Mucosa of descending colon (tissue), 3 donors: ENCODE measurements around the gene ZMPSTE24. TPM values are rescaled to one million over a fixed set of nuclear protein-coding genes. Genes with fewer than 3 reads are reported as not detected.
"Not testable (repeated sequence)": the region's sequence is repeated elsewhere in the genome, so short reads cannot be mapped to it uniquely, and the experiment has no call there.

Source experiments
- ATAC-seq: fragments of 200-7000 bp; cut with Tn5 transposase; one replicate; pipeline ENCODE4 v1.9.1; 2020; ENCODE audit warnings: mild to moderate bottlenecking, moderate library complexity
- DNase-seq, 3 donors: peaks; one replicate each; pipeline ENCODE4 v3.0.0-alpha.2; 2020
- H3K36me3 ChIP-seq: fragments of 200-600 bp; one replicate; pipeline ENCODE4 v1.8.0; 2021; ENCODE audit warnings: low read depth, mild to moderate bottlenecking
- H3K4me1 ChIP-seq: fragments of 200-600 bp; one replicate; pipeline ENCODE4 v1.8.0; 2021; ENCODE audit warnings: low read depth, mild to moderate bottlenecking
- H3K4me3 ChIP-seq: fragments of 200-600 bp; one replicate; pipeline ENCODE4 v1.8.0; 2021; ENCODE audit warnings: mild to moderate bottlenecking
- H3K9me3 ChIP-seq: fragments of 200-600 bp; one replicate; pipeline ENCODE4 v1.8.0; 2021; ENCODE audit warnings: mild to moderate bottlenecking
- intact Hi-C, 2 donors: fragments of 100-400 bp; cut with DNase I in 1 of 2; cut with micrococcal nuclease in 1 of 2; formaldehyde crosslinking; loops; one replicate each; pipeline versions ENCODE4 v1.11.0 to v1.11.1; 2022; cut with DNase I, micrococcal nuclease
- total RNA-seq, 3 donors: library from RNA; stranded (reverse); fragmentation: NEBNext Ultra II Directional in 2 of 3; extraction: Animal tissue kit (Norgen Biotek cat#: 25700) in 2 of 3; gene quantifications; one replicate each; pipeline versions ENCODE4 v1.2.1 to v1.2.4, GENCODE V29; 2021 to 2023
- TF ChIP-seq, protein P1 (sequence below): fragments of 200-600 bp; IDR thresholded peaks from one replicate; pipeline ENCODE4 v1.8.0; 2022; ENCODE audit warnings: antibody characterized with exemption, mild to moderate bottlenecking
- donor health status: DM: no; HTN: no; CAD: no; lungs with moderate emphysema.
- donor health status: DM: no; HTN: no; CAD: no.
- donor health status: DM: no; HTN: yes; CAD: no.

ZMPSTE24 gene
- total RNA-seq, 3 donors from 2014 or later = 46.0 to 51.9 (median 47.0) TPM

DNA sequence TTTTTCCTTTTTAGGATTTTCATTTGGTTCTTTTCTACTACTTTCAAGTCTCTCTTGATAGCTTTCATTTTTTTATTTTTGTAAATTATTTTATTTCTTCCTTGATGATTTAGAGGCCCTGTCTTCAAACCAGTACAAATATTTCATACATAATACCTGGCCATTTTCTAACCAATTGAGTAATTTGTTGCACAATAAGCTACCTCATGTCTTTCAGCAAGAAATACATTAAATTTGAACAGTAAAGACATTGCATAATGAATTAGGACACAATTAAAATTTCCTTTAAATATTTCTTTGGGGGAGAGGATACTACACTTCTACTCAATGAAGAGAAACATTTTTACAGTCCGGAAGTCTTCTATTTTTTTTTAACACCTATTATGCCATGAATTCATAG is 74.7 kb downstream of the ZMPSTE24 start:
- H3K4me1 ChIP-seq = no peaks in the 10 kb centered on the region
- H3K9me3 ChIP-seq = peaks cover 4% of the 10 kb centered on the region
- H3K36me3 ChIP-seq = no peaks in the 10 kb centered on the region

DNA sequence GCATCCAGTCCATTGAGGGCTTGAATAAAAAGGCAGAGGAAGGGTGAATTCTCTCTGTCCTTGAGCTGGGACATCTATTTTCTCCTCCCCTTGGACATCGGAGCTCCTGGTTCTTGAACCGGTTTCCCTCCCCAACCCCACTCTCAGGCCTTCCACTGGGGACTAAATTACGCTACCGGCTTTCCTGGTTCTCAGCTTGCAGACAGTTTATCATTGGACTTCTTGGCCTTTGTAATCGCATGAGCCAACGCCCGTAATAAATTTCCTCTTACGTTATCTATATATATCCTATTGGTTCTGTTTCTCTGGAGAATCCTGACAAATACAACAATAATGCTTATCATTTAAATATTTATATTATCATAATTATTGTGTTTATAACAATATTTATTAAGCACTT is 79.4 kb downstream of the ZMPSTE24 start:
- Histone ChIP-seq H3K9me3 (no peaks in the 10 kb centered on the region), H3K4me1 (no peaks in the 10 kb centered on the region), H3K4me3 (no peak overlapping the region), H3K36me3 (no peaks in the 10 kb centered on the region)
- intact Hi-C loops = loop anchor here in 1 of 2 donors (10.0 kb wide), 1 partner anchor 193 kb away; no protein-coding TSS in a partner anchor
- ATAC-seq = peak; percentile 71
- TF ChIP-seq, protein P1, sequence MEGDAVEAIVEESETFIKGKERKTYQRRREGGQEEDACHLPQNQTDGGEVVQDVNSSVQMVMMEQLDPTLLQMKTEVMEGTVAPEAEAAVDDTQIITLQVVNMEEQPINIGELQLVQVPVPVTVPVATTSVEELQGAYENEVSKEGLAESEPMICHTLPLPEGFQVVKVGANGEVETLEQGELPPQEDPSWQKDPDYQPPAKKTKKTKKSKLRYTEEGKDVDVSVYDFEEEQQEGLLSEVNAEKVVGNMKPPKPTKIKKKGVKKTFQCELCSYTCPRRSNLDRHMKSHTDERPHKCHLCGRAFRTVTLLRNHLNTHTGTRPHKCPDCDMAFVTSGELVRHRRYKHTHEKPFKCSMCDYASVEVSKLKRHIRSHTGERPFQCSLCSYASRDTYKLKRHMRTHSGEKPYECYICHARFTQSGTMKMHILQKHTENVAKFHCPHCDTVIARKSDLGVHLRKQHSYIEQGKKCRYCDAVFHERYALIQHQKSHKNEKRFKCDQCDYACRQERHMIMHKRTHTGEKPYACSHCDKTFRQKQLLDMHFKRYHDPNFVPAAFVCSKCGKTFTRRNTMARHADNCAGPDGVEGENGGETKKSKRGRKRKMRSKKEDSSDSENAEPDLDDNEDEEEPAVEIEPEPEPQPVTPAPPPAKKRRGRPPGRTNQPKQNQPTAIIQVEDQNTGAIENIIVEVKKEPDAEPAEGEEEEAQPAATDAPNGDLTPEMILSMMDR = no peak
- no peak for DNase-seq

More for the DNA sequence above, 74.7 kb downstream of the ZMPSTE24 start:
- ATAC-seq (no peak), DNase-seq (no peak)
- TF ChIP-seq, protein P1 = no peak
- no peak overlapping the region for H3K4me3 ChIP-seq
- intact Hi-C loops = loop anchor here in 1 of 2 donors (10.0 kb wide), 1 partner anchor 188 kb away; no protein-coding TSS in a partner anchor

DNA sequence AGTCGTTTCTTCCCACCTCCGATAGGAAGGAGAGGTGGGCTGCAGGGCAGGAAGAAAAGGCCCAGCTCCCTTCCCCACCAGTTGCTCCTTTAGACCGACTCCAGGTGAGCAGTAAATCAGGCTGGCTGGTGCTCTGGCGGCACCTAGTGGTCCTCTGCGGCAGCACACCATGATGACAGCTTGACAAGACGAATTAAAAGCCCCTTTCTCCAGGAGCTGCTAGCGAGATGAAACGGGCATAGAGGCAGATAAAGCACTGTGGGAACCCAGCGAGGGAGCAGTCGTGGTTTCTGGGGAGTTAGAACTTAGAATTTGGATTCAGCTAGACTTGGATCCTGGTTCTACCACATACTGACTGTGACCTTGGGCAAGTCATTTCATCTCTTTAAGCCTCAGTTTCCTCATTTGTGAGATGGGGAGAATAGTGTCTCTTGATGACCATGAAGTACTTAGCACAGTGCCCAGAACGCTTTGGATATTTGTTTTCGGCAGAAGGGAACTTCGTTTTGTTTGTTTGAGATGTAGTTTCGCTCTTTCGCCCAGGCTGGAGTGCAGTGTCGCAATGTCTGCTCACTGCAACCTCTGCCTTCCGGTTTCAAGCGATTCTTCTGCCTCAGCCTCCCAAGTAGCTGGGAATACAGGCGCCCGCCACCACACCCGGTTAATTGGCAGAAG is 80.8 kb downstream of the ZMPSTE24 start:
- Histone ChIP-seq H3K4me1 (no peaks in the 10 kb centered on the region), H3K4me3 (no peak overlapping the region), H3K9me3 (no peaks in the 10 kb centered on the region), H3K36me3 (no peaks in the 10 kb centered on the region)
- intact Hi-C loops = loop anchor here (2.0 to 10.0 kb wide), 2 partner anchors 186 to 194 kb away; no protein-coding TSS in a partner anchor
- peak; percentile 85 to 92 (median 92) for DNase-seq
- ATAC-seq = peak; percentile 95
- TF ChIP-seq, protein P1 = peak; percentile 97

DNA sequence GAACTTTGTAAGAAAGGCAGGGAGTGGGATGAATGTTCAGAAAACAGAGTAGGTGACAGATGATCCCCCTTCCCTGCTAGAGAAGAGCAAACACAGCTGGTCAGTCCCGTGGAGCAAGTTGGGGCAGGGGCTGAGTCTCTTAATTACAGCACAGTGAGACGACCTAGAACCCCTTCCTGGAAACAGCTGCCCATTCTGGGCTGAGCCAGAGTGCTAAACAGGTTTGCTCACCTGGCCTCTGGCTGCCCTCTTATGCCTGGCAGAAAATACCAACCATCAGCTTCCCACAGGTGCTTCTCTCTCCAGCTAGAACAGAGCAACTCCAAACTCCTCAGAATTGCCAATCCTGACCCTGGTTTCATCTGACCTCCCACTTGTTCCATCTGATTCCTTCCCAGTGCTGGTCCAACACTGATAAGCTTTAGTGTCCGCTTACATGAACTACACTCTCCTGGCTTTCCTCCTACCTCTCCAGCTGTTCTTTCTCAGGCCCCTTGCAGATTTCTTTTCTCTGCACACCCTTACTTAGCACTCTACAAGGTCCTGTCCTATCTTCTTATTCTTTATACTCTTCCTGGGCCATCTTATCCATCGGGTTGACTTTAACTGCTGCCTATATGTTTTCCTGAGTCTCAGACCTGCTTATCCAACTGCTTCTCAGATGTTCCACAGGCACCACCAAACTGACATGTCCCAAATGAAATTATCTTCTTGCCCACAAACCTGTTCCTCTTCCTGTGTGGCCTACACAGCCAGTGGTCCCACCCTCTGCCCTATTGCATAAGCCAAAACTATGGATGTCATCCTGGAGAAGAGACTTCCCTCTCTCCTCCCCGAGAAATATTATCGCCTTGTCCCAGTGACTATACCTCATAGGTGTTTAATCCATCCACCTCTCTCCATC is 81.6 kb downstream of the ZMPSTE24 start:
- Histone ChIP-seq H3K4me3 (no peak overlapping the region), H3K36me3 (no peaks in the 10 kb centered on the region), H3K4me1 (no peaks in the 10 kb centered on the region), H3K9me3 (no peaks in the 10 kb centered on the region)
- TF ChIP-seq, protein P1 = no peak
- ATAC-seq (no peak), DNase-seq (no peak)
- intact Hi-C loops = loop anchor here (2.0 to 10.0 kb wide), 2 partner anchors 187 to 195 kb away; no protein-coding TSS in a partner anchor

- no peak overlapping the region for H3K4me3 ChIP-seq
- no peak for DNase-seq
- no peaks in the 10 kb centered on the region for H3K4me1 ChIP-seq
- no peak for ATAC-seq
- no peaks in the 10 kb centered on the region for H3K36me3 ChIP-seq
- intact Hi-C loops = no loop called here
- H3K9me3 ChIP-seq = no peaks in the 10 kb centered on the region
- TF ChIP-seq, protein P1 = no peak
Measured at GRCh38 chr1:40341491-40342380, 83.7 kb downstream of the ZMPSTE24 start.

GRCh38 chr1:40342381-40342717 is 84.3 kb downstream of the ZMPSTE24 start:
- ATAC-seq, H3K4me1 ChIP-seq, intact Hi-C loops, DNase-seq, H3K4me3 ChIP-seq, H3K9me3 ChIP-seq, H3K36me3 ChIP-seq: not testable (repeated sequence)
